ENCODE measurements around the gene XCR1. TPM values are rescaled to one million over a fixed set of nuclear protein-coding genes. Genes with fewer than 3 reads are reported as not detected.

Gene XCR1
- total RNA-seq, 1 experiment from 2014 or later = not detected

DNA sequence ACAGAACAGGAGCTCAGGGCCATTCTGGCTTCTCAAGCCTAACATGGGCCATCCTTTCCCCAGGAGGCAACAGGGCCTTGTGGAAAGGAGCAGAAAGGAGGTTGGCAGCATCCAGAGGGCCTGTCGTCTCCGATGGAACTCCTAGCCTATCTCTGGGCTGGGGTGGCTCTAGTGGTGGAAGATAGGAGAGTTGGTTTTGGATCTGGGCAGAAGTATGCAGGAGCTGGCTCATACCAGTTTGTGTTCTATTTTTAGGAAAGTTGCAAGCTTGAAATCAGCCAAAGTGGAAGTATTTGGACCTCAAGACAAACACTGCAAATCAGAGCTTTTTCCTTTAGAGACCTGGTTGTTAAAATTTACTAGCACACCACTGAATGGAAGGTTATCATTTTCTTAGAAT lies 35.4 kb upstream of the XCR1 start:
- no peaks in the 10 kb centered on the region for H3K79me2 ChIP-seq (ENCODE audit: insufficient read depth, low read length)
- no peaks in the 10 kb centered on the region for H3K36me3 ChIP-seq (ENCODE audit: control insufficient read depth in 1 of 2, insufficient read depth in 2 of 2, low read length in 2 of 2)
- BruUV-seq (replicated peaks) = no TSS peak
- POLR2A ChIA-PET = no interaction called here
- H3K4me3 ChIP-seq (replicated peaks in 1 of 2; ENCODE audit: low read depth in 1 of 2, low read length in 2 of 2) = no peak overlapping the region
- no peak overlapping the region for H3K27ac ChIP-seq (ENCODE audit: low read depth, low read length)
- H3K27me3 ChIP-seq (ENCODE audit: insufficient read depth, low read length) = peaks cover 26% of the 10 kb centered on the region
- ATAC-seq (no peak), DNase-seq (ENCODE audit: low read depth, low spot score) (no peak)
- intact Hi-C loops (cut with micrococcal nuclease) = no loop called here
- no peaks in the 10 kb centered on the region for H4K20me1 ChIP-seq (ENCODE audit: insufficient read depth)
- H3K4me2 ChIP-seq (ENCODE audit: low read length) = no peak overlapping the region
- TF ChIP-seq FOSL1 (IDR thresholded peaks at IDR 0.05; ENCODE audit: low read depth) (no peak), EZH2 (IDR thresholded peaks at IDR 0.05) (no peak), JUND (IDR thresholded peaks at IDR 0.05) (no peak), ZNF274 (IDR thresholded peaks at IDR 0.05; ENCODE audit: low read depth, low read length) (no peak), SIN3A (IDR thresholded peaks at IDR 0.05; ENCODE audit: low read depth) (no peak), TCF7L2 (IDR thresholded peaks at IDR 0.05; ENCODE audit: borderline replicate concordance, extremely low read depth, insufficient read depth, insufficient read length) (no peak), POLR2A (IDR thresholded peaks at IDR 0.05; ENCODE audit: borderline replicate concordance, extremely low read depth, insufficient read depth, insufficient read length) (no peak), SP1 (IDR thresholded peaks at IDR 0.05; ENCODE audit: low read depth) (no peak), SRF (IDR thresholded peaks at IDR 0.05; ENCODE audit: low read depth) (no peak), POLR2AphosphoS5 (IDR thresholded peaks at IDR 0.05; ENCODE audit: low read depth, low read length) (no peak), CBX3 (IDR thresholded peaks at IDR 0.05; ENCODE audit: low read depth) (no peak), EZH2phosphoT487 (IDR thresholded peaks at IDR 0.05; ENCODE audit: borderline replicate concordance) (no peak)
- TF ChIP-seq, protein P1, sequence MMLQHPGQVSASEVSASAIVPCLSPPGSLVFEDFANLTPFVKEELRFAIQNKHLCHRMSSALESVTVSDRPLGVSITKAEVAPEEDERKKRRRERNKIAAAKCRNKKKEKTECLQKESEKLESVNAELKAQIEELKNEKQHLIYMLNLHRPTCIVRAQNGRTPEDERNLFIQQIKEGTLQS (IDR thresholded peaks at IDR 0.05) = no peak
- TF ChIP-seq, protein P2, sequence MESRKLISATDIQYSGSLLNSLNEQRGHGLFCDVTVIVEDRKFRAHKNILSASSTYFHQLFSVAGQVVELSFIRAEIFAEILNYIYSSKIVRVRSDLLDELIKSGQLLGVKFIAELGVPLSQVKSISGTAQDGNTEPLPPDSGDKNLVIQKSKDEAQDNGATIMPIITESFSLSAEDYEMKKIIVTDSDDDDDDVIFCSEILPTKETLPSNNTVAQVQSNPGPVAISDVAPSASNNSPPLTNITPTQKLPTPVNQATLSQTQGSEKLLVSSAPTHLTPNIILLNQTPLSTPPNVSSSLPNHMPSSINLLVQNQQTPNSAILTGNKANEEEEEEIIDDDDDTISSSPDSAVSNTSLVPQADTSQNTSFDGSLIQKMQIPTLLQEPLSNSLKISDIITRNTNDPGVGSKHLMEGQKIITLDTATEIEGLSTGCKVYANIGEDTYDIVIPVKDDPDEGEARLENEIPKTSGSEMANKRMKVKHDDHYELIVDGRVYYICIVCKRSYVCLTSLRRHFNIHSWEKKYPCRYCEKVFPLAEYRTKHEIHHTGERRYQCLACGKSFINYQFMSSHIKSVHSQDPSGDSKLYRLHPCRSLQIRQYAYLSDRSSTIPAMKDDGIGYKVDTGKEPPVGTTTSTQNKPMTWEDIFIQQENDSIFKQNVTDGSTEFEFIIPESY (IDR thresholded peaks at IDR 0.05; ENCODE audit: extremely low read depth, insufficient replicate concordance, low read length) = no peak
- CTCF ChIA-PET = no interaction called here
- no peak overlapping the region for H3K9ac ChIP-seq (ENCODE audit: low read length)
- RAD21 ChIA-PET (ENCODE audit: low non-redundant PET in 1 of 2, low total read pairs in 2 of 2, uncharacterized antibody in 2 of 2, unreplicated experiment in 2 of 2) = no interaction called here
- no peak overlapping the region for H2AFZ ChIP-seq (ENCODE audit: low read depth, low read length, poor library complexity, severe bottlenecking)
- H3K9me2 ChIP-seq (ENCODE audit: insufficient read depth) = no peaks in the 10 kb centered on the region
- peaks cover 9 to 11% of the 10 kb centered on the region in 2 experiments; a peak in 3 of 4 replicates for H3K4me1 ChIP-seq (ENCODE audit: control insufficient read depth in 1 of 2, insufficient read depth in 2 of 2, low read length in 2 of 2)
- no peaks in the 10 kb centered on the region for H3K9me3 ChIP-seq (ENCODE audit: control insufficient read depth in 1 of 2, insufficient read depth in 1 of 2, low read depth in 1 of 2, low read length in 2 of 2)

Data from HCT116 (cell line).